Measurements from ENCODE around the gene ANKRD29. TPM values are rescaled to one million over a fixed set of nuclear protein-coding genes. Genes with fewer than 3 reads are reported as not detected.

Gene ANKRD29
- total and polyA plus RNA-seq, 8 donors = 23.1 to 75.5 (median 46.1) TPM

GRCh38 chr18:23626451-23627279 lies 36.0 kb downstream of the ANKRD29 start:
- H3K27ac ChIP-seq = peak overlapping the region in 1 of 2 donors; percentile 22
- intact Hi-C loops (cut with DNase I) = loop anchor here in 1 of 2 donors (10.0 kb wide), 1 partner anchor 298 kb away; no protein-coding TSS in a partner anchor

GRCh38 chr18:23623040-23623439 lies 39.7 kb downstream of the ANKRD29 start:
- Histone ChIP-seq H3K36me3 (no peaks in the 10 kb centered on the region), H3K9me3 (no peaks in the 10 kb centered on the region), H3K4me3 (no peak overlapping the region), H3K4me1 (peaks cover 8 to 17% of the 10 kb centered on the region in 2 donors), H3K27ac (no peak overlapping the region), H3K27me3 (peaks cover 0 to 38% of the 10 kb centered on the region in 2 donors)
- ATAC-seq (no peak), DNase-seq (no peak)
- no peak for TF ChIP-seq CTCF (IDR thresholded peaks at IDR 0.05)
- intact Hi-C loops (cut with DNase I) = loop anchor here in 1 of 2 donors (10.0 kb wide), 1 partner anchor 302 kb away; no protein-coding TSS in a partner anchor

More at GRCh38 chr18:23626451-23627279, 36.0 kb downstream of the ANKRD29 start:
- H3K9me3 ChIP-seq = no peaks in the 10 kb centered on the region
- H3K4me3 ChIP-seq = no peak overlapping the region
- ATAC-seq (no peak), DNase-seq (no peak)
- no peaks in the 10 kb centered on the region for H3K4me1 ChIP-seq
- H3K36me3 ChIP-seq = no peaks in the 10 kb centered on the region
- H3K27me3 ChIP-seq = peaks cover 0 to 6% of the 10 kb centered on the region in 2 donors
- TF ChIP-seq CTCF (IDR thresholded peaks at IDR 0.05) = no peak

- peak; percentile 59 for ATAC-seq
- H3K9me3 ChIP-seq = no peaks in the 10 kb centered on the region
- H3K36me3 ChIP-seq = no peaks in the 10 kb centered on the region
- intact Hi-C loops (cut with DNase I) = loop anchor here in 1 of 2 donors (10.0 kb wide), 1 partner anchor 505 kb away; no protein-coding TSS in a partner anchor
- no peak for TF ChIP-seq CTCF (IDR thresholded peaks at IDR 0.05)
- peaks cover 8 to 21% of the 10 kb centered on the region in 2 donors for H3K4me1 ChIP-seq
- H3K27ac ChIP-seq = peak overlapping the region in 1 of 2 donors; percentile 5
- peak; percentile 25 to 85 (median 41) for DNase-seq
- peaks cover 0 to 38% of the 10 kb centered on the region in 2 donors for H3K27me3 ChIP-seq
- peak overlapping the region; percentile 33 to 39 for H3K4me3 ChIP-seq
These were observed 43.3 kb downstream of the ANKRD29 start for GRCh38 chr18:23619388-23619881.

- peak overlapping the region; percentile 5 to 7 for H3K27ac ChIP-seq
- intact Hi-C loops (cut with DNase I) = loop anchor here in 1 of 2 donors (10.0 kb wide), 1 partner anchor 506 kb away; no protein-coding TSS in a partner anchor
- DNase-seq = peak; percentile 30 to 79 (median 60)
- H3K36me3 ChIP-seq = no peaks in the 10 kb centered on the region
- H3K4me3 ChIP-seq = peak overlapping the region; percentile 33 to 39
- no peak for TF ChIP-seq CTCF (IDR thresholded peaks at IDR 0.05)
- H3K4me1 ChIP-seq = peaks cover 8 to 21% of the 10 kb centered on the region in 2 donors
- H3K9me3 ChIP-seq = no peaks in the 10 kb centered on the region
- peaks cover 0 to 38% of the 10 kb centered on the region in 2 donors for H3K27me3 ChIP-seq
- peak; percentile 86 for ATAC-seq
These were observed 43.8 kb downstream of the ANKRD29 start for GRCh38 chr18:23618862-23619387.

Measured in left lung (tissue), 10 donors.